K562 (cell line): ENCODE measurements around the gene DGAT2L6. TPM values are rescaled to one million over a fixed set of nuclear protein-coding genes. Genes with fewer than 3 reads are reported as not detected.

Experiments used
- ATAC-seq: fragments of 200-7000 bp; cut with Tn5 transposase; 3 replicates; pipeline ENCODE4 v1.9.1; 2020; ENCODE audit warnings: moderate library complexity
- BruUV-seq: library from RNA; stranded (reverse); fragments of 400-500 nt; replicated peaks from 2 replicates; lab custom pipeline; 2021; lab: Mats Ljungman, UMichigan
- CTCF ChIA-PET: fragments of 300-600 bp; formaldehyde crosslinking; extraction: SDS; loops from one replicate; lab custom pipeline; 2021; ENCODE audit warnings: low intra/inter-chr PET ratio; lab: Yijun Ruan, JAX
- POLR2A ChIA-PET: fragments of 300-600, 350-650 bp; sonication (Branson Sonifier 250); formaldehyde crosslinking; extraction: SDS; loops from one replicate; lab custom pipeline; 2021; ENCODE audit warnings: antibody characterized with exemption, inconsistent platforms; lab: Yijun Ruan, JAX
- DNase-seq, 4 experiments: peaks; one replicate each; pipeline versions ENCODE4 v3.0.0 to v3.0.0-alpha.2; 2011 to 2018; ENCODE audit warnings: low spot score in 3 of 4, mixed read lengths in 3 of 4; ENCODE audit errors: extremely low read depth in 1 of 4
- FAIRE-seq: peaks from 2 replicates; lab custom pipeline; 2011; peaks lifted over from hg19 to GRCh38; lab: Jason Lieb, UNC
- H2AFZ ChIP-seq: 2 replicates; pipeline ENCODE4 v1.6.0; 2011; ENCODE audit warnings: low read depth, low read length, control low read depth, inconsistent platforms
- H3K27ac ChIP-seq: fragments of 200-600 bp; 3 replicates; pipeline ENCODE4 v1.8.0; 2011; ENCODE audit warnings: low read depth, mild to moderate bottlenecking, control low read depth, inconsistent platforms, low read length, moderate library complexity, mixed read lengths; ENCODE audit errors: extremely low read depth
- H3K27me3 ChIP-seq, 2 experiments: fragments of 300-600 bp in 1 of 2; 2 replicates in 1 of 2; 3 replicates in 1 of 2; pipeline versions ENCODE4 v1.6.0 to v1.8.0; 2011; ENCODE audit warnings: inconsistent platforms in 2 of 2, low read length in 2 of 2, mild to moderate bottlenecking in 1 of 2, mixed read lengths in 1 of 2, moderate library complexity in 1 of 2; ENCODE audit not compliant: control insufficient read depth in 2 of 2, insufficient read depth in 2 of 2
- H3K36me3 ChIP-seq: fragments of 300-600 bp; 3 replicates; pipeline ENCODE4 v1.8.0; 2011; ENCODE audit warnings: mild to moderate bottlenecking, low read length, inconsistent platforms; ENCODE audit not compliant: control insufficient read depth, insufficient read depth
- H3K4me1 ChIP-seq, 2 experiments: fragments of 200-600 bp in 1 of 2; replicated peaks in 1 of 2; 2 replicates in 1 of 2; 3 replicates in 1 of 2; pipeline versions ENCODE4 v1.5.1 to v1.8.0; 2011; ENCODE audit warnings: inconsistent platforms in 2 of 2, low read length in 2 of 2, mild to moderate bottlenecking in 1 of 2, mixed read lengths in 1 of 2, moderate library complexity in 1 of 2; ENCODE audit not compliant: control insufficient read depth in 2 of 2, insufficient read depth in 2 of 2
- H3K4me2 ChIP-seq: 2 replicates; pipeline ENCODE4 v1.6.1; 2011; ENCODE audit warnings: low read length, control low read depth, inconsistent platforms, mixed read lengths; ENCODE audit not compliant: insufficient read depth
- H3K4me3 ChIP-seq: fragments of 200-600 bp; sonication (generic), shearing (Covaris generic); 2 replicates; pipeline ENCODE4 v1.5.1; 2016; ENCODE audit warnings: control low read depth, inconsistent platforms
- H3K79me2 ChIP-seq: fragments of 200-600 bp; 3 replicates; pipeline ENCODE4 v1.8.0; 2011; ENCODE audit warnings: low read length, inconsistent platforms; ENCODE audit not compliant: control insufficient read depth, insufficient read depth
- H3K9ac ChIP-seq, 2 experiments: 2 replicates each; pipeline versions ENCODE4 v1.6.0 to v1.6.1; 2011; ENCODE audit warnings: low read depth in 2 of 2, low read length in 2 of 2, control low read depth in 1 of 2, inconsistent platforms in 1 of 2, mild to moderate bottlenecking in 1 of 2, mixed read lengths in 1 of 2; ENCODE audit not compliant: insufficient read depth in 1 of 2
- H3K9me1 ChIP-seq: one replicate; pipeline ENCODE4 v1.6.0; 2011; ENCODE audit warnings: inconsistent platforms, mild to moderate bottlenecking, low read length, moderate library complexity; ENCODE audit not compliant: control insufficient read depth, insufficient read depth
- H3K9me3 ChIP-seq: replicated peaks from 2 replicates; pipeline ENCODE4 v1.5.1; 2011; ENCODE audit warnings: low read depth, low read length, inconsistent platforms; ENCODE audit not compliant: control insufficient read depth, insufficient read depth
- H4K20me1 ChIP-seq: replicated peaks from 2 replicates; pipeline ENCODE4 v1.6.1; 2011; ENCODE audit warnings: low read length, inconsistent platforms, mixed read lengths; ENCODE audit not compliant: control insufficient read depth, insufficient read depth
- ADNP ChIP-seq: fragments of 200-800 bp; sonication (Bioruptor generic); IDR thresholded peaks from 2 replicates; pipeline ENCODE4 v1.6.1; 2016; ENCODE audit warnings: missing genetic modification characterization, missing compliant biosample characterization
- FOXJ2 ChIP-seq: fragments of 200-800 bp; sonication (Bioruptor generic); IDR thresholded peaks from 2 replicates; pipeline ENCODE4 v1.6.1; 2016; ENCODE audit warnings: missing genetic modification characterization, missing compliant biosample characterization
- KDM4B ChIP-seq, 2 experiments: fragments of 450-650 bp in 1 of 2; sonication (generic) in 1 of 2; IDR thresholded peaks; 2 replicates each; pipeline ENCODE4 v1.6.1; 2016 to 2017; ENCODE audit warnings: borderline replicate concordance in 2 of 2, antibody characterized with exemption in 1 of 2, low read depth in 1 of 2, mild to moderate bottlenecking in 1 of 2
- PHTF2 ChIP-seq: fragments of 250-450 bp; sonication (Bioruptor Pico); IDR thresholded peaks from 2 replicates; pipeline ENCODE4 v1.5.0; 2021; ENCODE audit warnings: mild to moderate bottlenecking
- RAD51 ChIP-seq: fragments of 450-650 bp; IDR thresholded peaks from 2 replicates; pipeline ENCODE4 v1.7.1; 2016; ENCODE audit warnings: low read depth, mild to moderate bottlenecking, borderline replicate concordance
- STAT5B ChIP-seq: fragments of 250-450 bp; sonication (Bioruptor Pico); IDR thresholded peaks from 2 replicates; pipeline ENCODE4 v1.8.0; 2021; ENCODE audit warnings: mild to moderate bottlenecking, inconsistent platforms
- ZNF253 ChIP-seq: fragments of 250-450 bp; sonication (Bioruptor Pico); conservative IDR thresholded peaks from 2 replicates; pipeline ENCODE4 v1.6.1; 2021; ENCODE audit warnings: mild to moderate bottlenecking
- ZNF77 ChIP-seq: fragments of 250-450 bp; sonication (Bioruptor Pico); IDR thresholded peaks from 2 replicates; pipeline ENCODE4 v1.5.0; 2020
- WGBS: fragments of 100-300 bp; shearing (Covaris generic); methylation state at CpG from one replicate; pipeline ENCODE4 v1.1.6; 2016; ENCODE audit warnings: low coverage, mixed read lengths; ENCODE audit not compliant: insufficient coverage; ENCODE audit errors: missing lambda C conversion rate; 5-methylcytosine and 5-hydroxymethylcytosine counted together
- in situ Hi-C: fragments of 300-500 bp; cut with MboI; formaldehyde crosslinking; loops from 4 replicates; pipeline ENCODE4 v1.15.0; 2018; ENCODE audit warnings: inconsistent platforms, mixed read lengths
- intact Hi-C: fragments of 100-400 bp; cut with micrococcal nuclease; formaldehyde crosslinking; loops from 2 replicates; pipeline ENCODE4 v1.14.2; 2022
- polyA plus RNA-seq, 8 experiments: library from polyadenylated mRNA; depleted of rRNA in 4 of 8; stranded (reverse) in 5 of 8; unstranded in 3 of 8; fragments of >200 nt; fragmentation: Nextera tagmentation in 2 of 8; fragmentation: Illumina TruSeq in 1 of 8; extraction: Ambion mirVana in 2 of 8; extraction: Trizol in 1 of 8; gene quantifications; 2 replicates each; pipeline versions ENCODE4 v1.2.1 to v1.2.3, GENCODE V29; 2011 to 2014; ENCODE audit warnings: inconsistent platforms in 1 of 8, missing spikeins in 1 of 8
- total RNA-seq, 7 experiments: library from RNA; depleted of rRNA in 6 of 7; stranded (reverse); fragments of >200 nt in 6 of 7; fragmentation: Illumina TruSeq in 2 of 7; extraction: Trizol in 2 of 7; gene quantifications; 2 replicates each; pipeline versions ENCODE4 v1.2.1 to v1.2.3, GENCODE V29; 2011 to 2021; ENCODE audit warnings: low replicate concordance in 1 of 7
- TF ChIP-seq, protein P1 (sequence below): fragments of 450-650 bp; IDR thresholded peaks from 2 replicates; pipeline ENCODE4 v1.7.0; 2016; ENCODE audit warnings: borderline replicate concordance
- TF ChIP-seq, protein P2 (sequence below): fragments of 450-650 bp; IDR thresholded peaks from 2 replicates; pipeline ENCODE4 v1.6.1; 2017; ENCODE audit warnings: mild to moderate bottlenecking, moderate library complexity
- TF ChIP-seq, protein P3 (sequence below): IDR thresholded peaks from 2 replicates; pipeline ENCODE4 v1.6.1; 2014; ENCODE audit warnings: antibody characterized with exemption
- TF ChIP-seq, protein P4 (sequence below): sonication (generic); formaldehyde crosslinking; IDR thresholded peaks from 2 replicates; pipeline ENCODE4 v1.8.0; 2022; ENCODE audit warnings: mild to moderate bottlenecking, missing genetic modification reagents

The DGAT2L6 gene
- total and polyA plus RNA-seq, 9 of the 15 experiments (the other 6 are each of a cell fraction or from before 2014, with no cell fraction given) = not detected

DNA sequence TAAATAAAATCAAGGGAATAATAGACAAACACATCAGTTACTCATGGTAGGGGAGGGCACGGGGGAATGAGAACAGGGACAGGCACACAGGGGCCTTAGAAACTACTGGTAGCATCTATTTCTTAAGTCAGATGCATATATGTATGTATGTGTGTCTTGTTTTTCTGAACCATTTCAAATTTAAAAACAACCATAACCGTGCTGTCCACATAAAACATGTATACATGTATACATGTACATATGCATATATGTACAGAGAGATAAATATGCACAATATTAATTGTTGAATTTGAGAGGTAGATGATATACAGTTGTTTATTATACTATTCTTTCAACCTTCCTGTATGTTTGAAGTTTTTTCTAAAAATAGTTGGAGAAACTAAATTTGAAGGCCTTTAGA is 49.4 kb downstream of the DGAT2L6 start:
- TF ChIP-seq, protein P1, sequence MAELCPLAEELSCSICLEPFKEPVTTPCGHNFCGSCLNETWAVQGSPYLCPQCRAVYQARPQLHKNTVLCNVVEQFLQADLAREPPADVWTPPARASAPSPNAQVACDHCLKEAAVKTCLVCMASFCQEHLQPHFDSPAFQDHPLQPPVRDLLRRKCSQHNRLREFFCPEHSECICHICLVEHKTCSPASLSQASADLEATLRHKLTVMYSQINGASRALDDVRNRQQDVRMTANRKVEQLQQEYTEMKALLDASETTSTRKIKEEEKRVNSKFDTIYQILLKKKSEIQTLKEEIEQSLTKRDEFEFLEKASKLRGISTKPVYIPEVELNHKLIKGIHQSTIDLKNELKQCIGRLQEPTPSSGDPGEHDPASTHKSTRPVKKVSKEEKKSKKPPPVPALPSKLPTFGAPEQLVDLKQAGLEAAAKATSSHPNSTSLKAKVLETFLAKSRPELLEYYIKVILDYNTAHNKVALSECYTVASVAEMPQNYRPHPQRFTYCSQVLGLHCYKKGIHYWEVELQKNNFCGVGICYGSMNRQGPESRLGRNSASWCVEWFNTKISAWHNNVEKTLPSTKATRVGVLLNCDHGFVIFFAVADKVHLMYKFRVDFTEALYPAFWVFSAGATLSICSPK = no peak
- TF ChIP-seq ZNF253 = no peak
- TF ChIP-seq, protein P2, sequence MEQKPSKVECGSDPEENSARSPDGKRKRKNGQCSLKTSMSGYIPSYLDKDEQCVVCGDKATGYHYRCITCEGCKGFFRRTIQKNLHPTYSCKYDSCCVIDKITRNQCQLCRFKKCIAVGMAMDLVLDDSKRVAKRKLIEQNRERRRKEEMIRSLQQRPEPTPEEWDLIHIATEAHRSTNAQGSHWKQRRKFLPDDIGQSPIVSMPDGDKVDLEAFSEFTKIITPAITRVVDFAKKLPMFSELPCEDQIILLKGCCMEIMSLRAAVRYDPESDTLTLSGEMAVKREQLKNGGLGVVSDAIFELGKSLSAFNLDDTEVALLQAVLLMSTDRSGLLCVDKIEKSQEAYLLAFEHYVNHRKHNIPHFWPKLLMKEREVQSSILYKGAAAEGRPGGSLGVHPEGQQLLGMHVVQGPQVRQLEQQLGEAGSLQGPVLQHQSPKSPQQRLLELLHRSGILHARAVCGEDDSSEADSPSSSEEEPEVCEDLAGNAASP = no peak
- no peak for TF ChIP-seq FOXJ2 (tag)
- no peak for TF ChIP-seq ZNF77 (CRISPR knock-in tag)
- TF ChIP-seq RAD51 = no peak
- TF ChIP-seq KDM4B (IDR thresholded peaks at IDR 0.05; ENCODE audit: borderline replicate concordance in 2 of 2, low read depth in 1 of 2) = no peak
- TF ChIP-seq STAT5B (CRISPR knock-in tag) = no peak
- TF ChIP-seq PHTF2 (CRISPR knock-in tag) = no peak
- TF ChIP-seq, protein P3, sequence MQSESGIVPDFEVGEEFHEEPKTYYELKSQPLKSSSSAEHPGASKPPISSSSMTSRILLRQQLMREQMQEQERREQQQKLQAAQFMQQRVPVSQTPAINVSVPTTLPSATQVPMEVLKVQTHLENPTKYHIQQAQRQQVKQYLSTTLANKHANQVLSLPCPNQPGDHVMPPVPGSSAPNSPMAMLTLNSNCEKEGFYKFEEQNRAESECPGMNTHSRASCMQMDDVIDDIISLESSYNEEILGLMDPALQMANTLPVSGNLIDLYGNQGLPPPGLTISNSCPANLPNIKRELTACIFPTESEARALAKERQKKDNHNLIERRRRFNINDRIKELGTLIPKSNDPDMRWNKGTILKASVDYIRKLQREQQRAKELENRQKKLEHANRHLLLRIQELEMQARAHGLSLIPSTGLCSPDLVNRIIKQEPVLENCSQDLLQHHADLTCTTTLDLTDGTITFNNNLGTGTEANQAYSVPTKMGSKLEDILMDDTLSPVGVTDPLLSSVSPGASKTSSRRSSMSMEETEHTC = no peak
- no peak for TF ChIP-seq ADNP (tag)
- TF ChIP-seq, protein P4, sequence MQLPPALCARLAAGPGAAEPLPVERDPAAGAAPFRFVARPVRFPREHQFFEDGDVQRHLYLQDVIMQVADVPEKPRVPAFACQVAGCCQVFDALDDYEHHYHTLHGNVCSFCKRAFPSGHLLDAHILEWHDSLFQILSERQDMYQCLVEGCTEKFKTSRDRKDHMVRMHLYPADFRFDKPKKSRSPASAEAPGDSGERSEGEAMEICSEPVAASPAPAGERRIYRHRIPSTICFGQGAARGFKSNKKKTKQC (CRISPR knock-in tag) = no peak
- DNase-seq (no peak), ATAC-seq (no peak), FAIRE-seq (no peak)
- CTCF ChIA-PET = no interaction called here
- no peak overlapping the region for H2AFZ ChIP-seq
- no peak overlapping the region for H3K4me3 ChIP-seq
- H3K36me3 ChIP-seq = no peaks in the 10 kb centered on the region
- no peaks in the 10 kb centered on the region for H3K9me1 ChIP-seq
- in situ Hi-C loops = no loop called here
- H3K9ac ChIP-seq = no peak overlapping the region
- no peaks in the 10 kb centered on the region for H4K20me1 ChIP-seq
- no TSS peak for BruUV-seq
- POLR2A ChIA-PET = no interaction called here
- peaks cover 0 to 3% of the 10 kb centered on the region in 2 experiments; a peak in 1 of 5 replicates for H3K4me1 ChIP-seq
- H3K4me2 ChIP-seq = no peak overlapping the region
- no peaks in the 10 kb centered on the region for H3K79me2 ChIP-seq
- H3K27me3 ChIP-seq = no peaks in the 10 kb centered on the region
- 5% methylated on average over 2 of the region's 2 CpGs for whole genome bisulfite sequencing
- intact Hi-C loops = no loop called here
- H3K9me3 ChIP-seq = no peaks in the 10 kb centered on the region
- H3K27ac ChIP-seq = no peak overlapping the region
